K562 (cell line): ENCODE results near the gene SV2C. TPM values are rescaled to one million over a fixed set of nuclear protein-coding genes. Genes with fewer than 3 reads are reported as not detected.

ENCODE experiments used
- ATAC-seq: fragments of 200-7000 bp; cut with Tn5 transposase; 3 replicates; pipeline ENCODE4 v1.9.1; 2020; ENCODE audit warnings: moderate library complexity
- BruUV-seq: library from RNA; stranded (reverse); fragments of 400-500 nt; replicated peaks from 2 replicates; lab custom pipeline; 2021; lab: Mats Ljungman, UMichigan
- CTCF ChIA-PET: fragments of 300-600 bp; formaldehyde crosslinking; extraction: SDS; loops from one replicate; lab custom pipeline; 2021; ENCODE audit warnings: low intra/inter-chr PET ratio; lab: Yijun Ruan, JAX
- POLR2A ChIA-PET: fragments of 300-600, 350-650 bp; sonication (Branson Sonifier 250); formaldehyde crosslinking; extraction: SDS; loops from one replicate; lab custom pipeline; 2021; ENCODE audit warnings: antibody characterized with exemption, inconsistent platforms; lab: Yijun Ruan, JAX
- DNase-seq, 4 experiments: peaks; one replicate each; pipeline versions ENCODE4 v3.0.0 to v3.0.0-alpha.2; 2011 to 2018; ENCODE audit warnings: low spot score in 3 of 4, mixed read lengths in 3 of 4; ENCODE audit errors: extremely low read depth in 1 of 4
- FAIRE-seq: peaks from 2 replicates; lab custom pipeline; 2011; peaks lifted over from hg19 to GRCh38; lab: Jason Lieb, UNC
- H2AFZ ChIP-seq: 2 replicates; pipeline ENCODE4 v1.6.0; 2011; ENCODE audit warnings: low read depth, low read length, control low read depth, inconsistent platforms
- H3K27ac ChIP-seq: fragments of 200-600 bp; 3 replicates; pipeline ENCODE4 v1.8.0; 2011; ENCODE audit warnings: low read depth, mild to moderate bottlenecking, control low read depth, inconsistent platforms, low read length, moderate library complexity, mixed read lengths; ENCODE audit errors: extremely low read depth
- H3K27me3 ChIP-seq, 2 experiments: fragments of 300-600 bp in 1 of 2; 2 replicates in 1 of 2; 3 replicates in 1 of 2; pipeline versions ENCODE4 v1.6.0 to v1.8.0; 2011; ENCODE audit warnings: inconsistent platforms in 2 of 2, low read length in 2 of 2, mild to moderate bottlenecking in 1 of 2, mixed read lengths in 1 of 2, moderate library complexity in 1 of 2; ENCODE audit not compliant: control insufficient read depth in 2 of 2, insufficient read depth in 2 of 2
- H3K36me3 ChIP-seq: fragments of 300-600 bp; 3 replicates; pipeline ENCODE4 v1.8.0; 2011; ENCODE audit warnings: mild to moderate bottlenecking, low read length, inconsistent platforms; ENCODE audit not compliant: control insufficient read depth, insufficient read depth
- H3K4me1 ChIP-seq, 2 experiments: fragments of 200-600 bp in 1 of 2; replicated peaks in 1 of 2; 2 replicates in 1 of 2; 3 replicates in 1 of 2; pipeline versions ENCODE4 v1.5.1 to v1.8.0; 2011; ENCODE audit warnings: inconsistent platforms in 2 of 2, low read length in 2 of 2, mild to moderate bottlenecking in 1 of 2, mixed read lengths in 1 of 2, moderate library complexity in 1 of 2; ENCODE audit not compliant: control insufficient read depth in 2 of 2, insufficient read depth in 2 of 2
- H3K4me2 ChIP-seq: 2 replicates; pipeline ENCODE4 v1.6.1; 2011; ENCODE audit warnings: low read length, control low read depth, inconsistent platforms, mixed read lengths; ENCODE audit not compliant: insufficient read depth
- H3K4me3 ChIP-seq: fragments of 200-600 bp; sonication (generic), shearing (Covaris generic); 2 replicates; pipeline ENCODE4 v1.5.1; 2016; ENCODE audit warnings: control low read depth, inconsistent platforms
- H3K79me2 ChIP-seq: fragments of 200-600 bp; 3 replicates; pipeline ENCODE4 v1.8.0; 2011; ENCODE audit warnings: low read length, inconsistent platforms; ENCODE audit not compliant: control insufficient read depth, insufficient read depth
- H3K9ac ChIP-seq, 2 experiments: 2 replicates each; pipeline versions ENCODE4 v1.6.0 to v1.6.1; 2011; ENCODE audit warnings: low read depth in 2 of 2, low read length in 2 of 2, control low read depth in 1 of 2, inconsistent platforms in 1 of 2, mild to moderate bottlenecking in 1 of 2, mixed read lengths in 1 of 2; ENCODE audit not compliant: insufficient read depth in 1 of 2
- H3K9me1 ChIP-seq: one replicate; pipeline ENCODE4 v1.6.0; 2011; ENCODE audit warnings: inconsistent platforms, mild to moderate bottlenecking, low read length, moderate library complexity; ENCODE audit not compliant: control insufficient read depth, insufficient read depth
- H3K9me3 ChIP-seq: replicated peaks from 2 replicates; pipeline ENCODE4 v1.5.1; 2011; ENCODE audit warnings: low read depth, low read length, inconsistent platforms; ENCODE audit not compliant: control insufficient read depth, insufficient read depth
- H4K20me1 ChIP-seq: replicated peaks from 2 replicates; pipeline ENCODE4 v1.6.1; 2011; ENCODE audit warnings: low read length, inconsistent platforms, mixed read lengths; ENCODE audit not compliant: control insufficient read depth, insufficient read depth
- CHD2 ChIP-seq: IDR thresholded peaks from 2 replicates; pipeline ENCODE4 v1.6.1; 2011; ENCODE audit warnings: low read depth, low read length
- DPF2 ChIP-seq: fragments of 450-650 bp; IDR thresholded peaks from 2 replicates; pipeline ENCODE4 v1.6.1; 2016
- HNRNPL ChIP-seq: fragments of 200-400 bp; formaldehyde crosslinking; IDR thresholded peaks from 2 replicates; pipeline ENCODE4 v1.6.1; 2017; ENCODE audit warnings: low read depth, mild to moderate bottlenecking, low read length
- KAT8 ChIP-seq: fragments of 450-650 bp; IDR thresholded peaks from 2 replicates; pipeline ENCODE4 v1.6.1; 2016; ENCODE audit warnings: low read depth, mild to moderate bottlenecking
- ZNF445 ChIP-seq: fragments of 250-450 bp; sonication (Bioruptor Pico); IDR thresholded peaks from 2 replicates; pipeline ENCODE4 v1.4.0; 2020; ENCODE audit warnings: low read depth, mild to moderate bottlenecking, moderate library complexity
- WGBS: fragments of 100-300 bp; shearing (Covaris generic); methylation state at CpG from one replicate; pipeline ENCODE4 v1.1.6; 2016; ENCODE audit warnings: low coverage, mixed read lengths; ENCODE audit not compliant: insufficient coverage; ENCODE audit errors: missing lambda C conversion rate; 5-methylcytosine and 5-hydroxymethylcytosine counted together
- in situ Hi-C: fragments of 300-500 bp; cut with MboI; formaldehyde crosslinking; loops from 4 replicates; pipeline ENCODE4 v1.15.0; 2018; ENCODE audit warnings: inconsistent platforms, mixed read lengths
- intact Hi-C: fragments of 100-400 bp; cut with micrococcal nuclease; formaldehyde crosslinking; loops from 2 replicates; pipeline ENCODE4 v1.14.2; 2022
- polyA plus RNA-seq, 8 experiments: library from polyadenylated mRNA; depleted of rRNA in 4 of 8; stranded (reverse) in 5 of 8; unstranded in 3 of 8; fragments of >200 nt; fragmentation: Nextera tagmentation in 2 of 8; fragmentation: Illumina TruSeq in 1 of 8; extraction: Ambion mirVana in 2 of 8; extraction: Trizol in 1 of 8; gene quantifications; 2 replicates each; pipeline versions ENCODE4 v1.2.1 to v1.2.3, GENCODE V29; 2011 to 2014; ENCODE audit warnings: inconsistent platforms in 1 of 8, missing spikeins in 1 of 8
- total RNA-seq, 7 experiments: library from RNA; depleted of rRNA in 6 of 7; stranded (reverse); fragments of >200 nt in 6 of 7; fragmentation: Illumina TruSeq in 2 of 7; extraction: Trizol in 2 of 7; gene quantifications; 2 replicates each; pipeline versions ENCODE4 v1.2.1 to v1.2.3, GENCODE V29; 2011 to 2021; ENCODE audit warnings: low replicate concordance in 1 of 7
- TF ChIP-seq, protein P1 (sequence below): sonication (generic); formaldehyde crosslinking; IDR thresholded peaks from 2 replicates; pipeline ENCODE4 v1.8.0; 2022; ENCODE audit warnings: mild to moderate bottlenecking, missing genetic modification reagents, borderline replicate concordance
- TF ChIP-seq, protein P2 (sequence below), 2 experiments: fragments of 450-650 bp in 1 of 2; sonication (generic) in 1 of 2; formaldehyde crosslinking; conservative IDR thresholded peaks; 2 replicates each; pipeline versions ENCODE4 v1.4.0 to v1.8.1; 2020 to 2022; ENCODE audit warnings: mild to moderate bottlenecking in 1 of 2, missing genetic modification reagents in 1 of 2
- TF ChIP-seq, protein P3 (sequence below): fragments of 450-650 bp; formaldehyde crosslinking; IDR thresholded peaks from 2 replicates; pipeline ENCODE4 v1.4.0; 2020; ENCODE audit warnings: mild to moderate bottlenecking, moderate library complexity
- TF ChIP-seq, protein P4 (sequence below), 2 experiments: fragments of 450-650 bp in 1 of 2; sonication (generic) in 1 of 2; formaldehyde crosslinking in 1 of 2; IDR thresholded peaks in 1 of 2; conservative IDR thresholded peaks in 1 of 2; 2 replicates each; pipeline versions ENCODE4 v1.6.1 to v1.8.1; 2016 to 2023; ENCODE audit warnings: mild to moderate bottlenecking in 2 of 2, moderate library complexity in 2 of 2, inconsistent platforms in 1 of 2, missing genetic modification reagents in 1 of 2
- TF ChIP-seq, protein P5 (sequence below): IDR thresholded peaks from 2 replicates; pipeline ENCODE4 v1.6.1; 2011; ENCODE audit not compliant: insufficient read length; ENCODE audit errors: extremely low read depth

Gene SV2C
- total and polyA plus RNA-seq, 9 of the 15 experiments (the other 6 are each of a cell fraction or from before 2014, with no cell fraction given), result 0.05 TPM; not detected in 8

DNA sequence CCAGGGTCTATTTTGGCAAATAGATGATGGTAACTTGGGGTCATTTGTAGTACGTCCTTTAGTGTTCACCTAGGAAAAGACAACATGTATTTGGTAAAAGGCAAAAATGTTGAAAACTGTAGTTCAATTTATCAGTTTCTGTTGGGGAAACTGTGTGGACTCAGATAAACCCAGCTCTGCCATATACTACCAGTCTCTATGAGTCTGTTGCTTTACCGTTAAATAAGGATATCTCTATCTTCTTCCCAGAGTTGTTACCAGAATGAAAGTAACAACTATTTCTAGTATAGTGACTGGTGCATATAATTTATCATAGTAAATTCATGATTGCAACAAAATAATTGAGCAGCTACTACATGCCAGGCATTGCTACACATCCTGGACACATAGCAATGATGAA is 316.1 kb downstream of the SV2C start (continued):
- TF ChIP-seq, protein P1, sequence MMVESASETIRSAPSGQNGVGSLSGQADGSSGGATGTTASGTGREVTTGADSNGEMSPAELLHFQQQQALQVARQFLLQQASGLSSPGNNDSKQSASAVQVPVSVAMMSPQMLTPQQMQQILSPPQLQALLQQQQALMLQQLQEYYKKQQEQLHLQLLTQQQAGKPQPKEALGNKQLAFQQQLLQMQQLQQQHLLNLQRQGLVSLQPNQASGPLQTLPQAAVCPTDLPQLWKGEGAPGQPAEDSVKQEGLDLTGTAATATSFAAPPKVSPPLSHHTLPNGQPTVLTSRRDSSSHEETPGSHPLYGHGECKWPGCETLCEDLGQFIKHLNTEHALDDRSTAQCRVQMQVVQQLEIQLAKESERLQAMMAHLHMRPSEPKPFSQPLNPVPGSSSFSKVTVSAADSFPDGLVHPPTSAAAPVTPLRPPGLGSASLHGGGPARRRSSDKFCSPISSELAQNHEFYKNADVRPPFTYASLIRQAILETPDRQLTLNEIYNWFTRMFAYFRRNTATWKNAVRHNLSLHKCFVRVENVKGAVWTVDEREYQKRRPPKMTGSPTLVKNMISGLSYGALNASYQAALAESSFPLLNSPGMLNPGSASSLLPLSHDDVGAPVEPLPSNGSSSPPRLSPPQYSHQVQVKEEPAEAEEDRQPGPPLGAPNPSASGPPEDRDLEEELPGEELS (CRISPR knock-in tag), result no peak
- no peak for TF ChIP-seq DPF2

DNA sequence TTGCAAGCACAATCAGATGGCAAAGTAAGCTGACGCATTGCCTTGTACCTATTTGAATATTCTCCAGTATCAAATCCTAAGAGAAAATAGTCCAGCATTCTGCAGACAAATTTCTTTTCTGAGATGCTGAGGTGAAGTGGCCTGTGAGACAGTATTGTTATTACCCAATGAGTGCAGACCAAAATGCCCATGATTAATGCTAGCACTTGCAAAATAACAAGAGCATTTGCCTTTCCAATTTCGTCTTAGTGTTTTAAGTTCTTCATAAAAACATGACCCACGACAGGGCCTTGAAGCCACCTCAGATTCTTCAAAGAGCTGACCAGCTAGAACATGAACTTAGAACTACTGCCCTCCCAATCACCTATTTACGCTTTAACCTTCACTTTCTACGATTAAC is 317.3 kb downstream of the SV2C start:
- Histone ChIP-seq H3K9ac (no peak overlapping the region), H4K20me1 (peaks cover 6% of the 10 kb centered on the region; the same call in 1 of the 2 replicates), H3K9me3 (no peaks in the 10 kb centered on the region), H2AFZ (no peak overlapping the region), H3K9me1 (no peaks in the 10 kb centered on the region), H3K79me2 (peaks cover 14% of the 10 kb centered on the region; the same call in 2 of the 3 replicates), H3K36me3 (no peaks in the 10 kb centered on the region), H3K27ac (no peak overlapping the region), H3K4me1 (peaks cover 15 to 25% of the 10 kb centered on the region in 2 experiments; a peak in 4 of 5 replicates), H3K27me3 (no peaks in the 10 kb centered on the region; a peak in 1 of 5 replicates), H3K4me2 (no peak overlapping the region)
- in situ Hi-C loops (no loop called here), intact Hi-C loops (loop anchor here (5.0 kb wide), 2 partner anchors 38 to 83 kb away; no protein-coding TSS in a partner anchor)
- 35% methylated on average over 5 of the region's 5 CpGs for WGBS
- CTCF ChIA-PET, result no interaction called here
- no TSS peak for BruUV-seq
- no peak for FAIRE-seq
- no peak for DNase-seq
- no peak for TF ChIP-seq HNRNPL
- no peak for TF ChIP-seq CHD2
- TF ChIP-seq, protein P2, sequence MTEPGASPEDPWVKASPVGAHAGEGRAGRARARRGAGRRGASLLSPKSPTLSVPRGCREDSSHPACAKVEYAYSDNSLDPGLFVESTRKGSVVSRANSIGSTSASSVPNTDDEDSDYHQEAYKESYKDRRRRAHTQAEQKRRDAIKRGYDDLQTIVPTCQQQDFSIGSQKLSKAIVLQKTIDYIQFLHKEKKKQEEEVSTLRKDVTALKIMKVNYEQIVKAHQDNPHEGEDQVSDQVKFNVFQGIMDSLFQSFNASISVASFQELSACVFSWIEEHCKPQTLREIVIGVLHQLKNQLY (CRISPR knock-in tag; conservative IDR thresholded peaks at IDR 0.05), result no peak
- TF ChIP-seq, protein P3, sequence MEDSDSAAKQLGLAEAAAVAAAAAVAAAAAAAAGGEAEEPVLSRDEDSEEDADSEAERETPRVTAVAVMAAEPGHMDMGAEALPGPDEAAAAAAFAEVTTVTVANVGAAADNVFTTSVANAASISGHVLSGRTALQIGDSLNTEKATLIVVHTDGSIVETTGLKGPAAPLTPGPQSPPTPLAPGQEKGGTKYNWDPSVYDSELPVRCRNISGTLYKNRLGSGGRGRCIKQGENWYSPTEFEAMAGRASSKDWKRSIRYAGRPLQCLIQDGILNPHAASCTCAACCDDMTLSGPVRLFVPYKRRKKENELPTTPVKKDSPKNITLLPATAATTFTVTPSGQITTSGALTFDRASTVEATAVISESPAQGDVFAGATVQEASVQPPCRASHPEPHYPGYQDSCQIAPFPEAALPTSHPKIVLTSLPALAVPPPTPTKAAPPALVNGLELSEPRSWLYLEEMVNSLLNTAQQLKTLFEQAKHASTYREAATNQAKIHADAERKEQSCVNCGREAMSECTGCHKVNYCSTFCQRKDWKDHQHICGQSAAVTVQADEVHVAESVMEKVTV (CRISPR knock-in tag), result no peak
- TF ChIP-seq KAT8, result no peak
- TF ChIP-seq, protein P4, sequence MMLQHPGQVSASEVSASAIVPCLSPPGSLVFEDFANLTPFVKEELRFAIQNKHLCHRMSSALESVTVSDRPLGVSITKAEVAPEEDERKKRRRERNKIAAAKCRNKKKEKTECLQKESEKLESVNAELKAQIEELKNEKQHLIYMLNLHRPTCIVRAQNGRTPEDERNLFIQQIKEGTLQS (IDR thresholded peaks at IDR 0.05), result no peak
- TF ChIP-seq, protein P4 (CRISPR knock-in tag; conservative IDR thresholded peaks at IDR 0.05), result no peak
- TF ChIP-seq, protein P5, sequence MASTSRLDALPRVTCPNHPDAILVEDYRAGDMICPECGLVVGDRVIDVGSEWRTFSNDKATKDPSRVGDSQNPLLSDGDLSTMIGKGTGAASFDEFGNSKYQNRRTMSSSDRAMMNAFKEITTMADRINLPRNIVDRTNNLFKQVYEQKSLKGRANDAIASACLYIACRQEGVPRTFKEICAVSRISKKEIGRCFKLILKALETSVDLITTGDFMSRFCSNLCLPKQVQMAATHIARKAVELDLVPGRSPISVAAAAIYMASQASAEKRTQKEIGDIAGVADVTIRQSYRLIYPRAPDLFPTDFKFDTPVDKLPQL, result no peak
- TF ChIP-seq ZNF445 (CRISPR knock-in tag), result no peak
- TF ChIP-seq, all 486 proteins: peak for 0
- ATAC-seq, result no peak
- no peak overlapping the region for H3K4me3 ChIP-seq
- POLR2A ChIA-PET, result interaction anchor here (0.6 to 1.7 kb wide), 2 partner anchors 9 to 11 kb away, joined by 3 read pairs; no protein-coding TSS in a partner anchor
